ENCODE measurements around the gene MED10.

The MED10 gene

GRCh38 chr5:6354848-6355247, 23.5 kb downstream of the MED10 start:
- no peak overlapping the region for H3K27ac ChIP-seq
- TF ChIP-seq CTCF (conservative IDR thresholded peaks at IDR 0.05), result no peak

- H3K27ac ChIP-seq, result no peak overlapping the region
Measured at GRCh38 chr5:6353602-6354302, 24.6 kb downstream of the MED10 start.

GRCh38 chr5:6350277-6351090, 27.9 kb downstream of the MED10 start:
- no peak for TF ChIP-seq CTCF (conservative IDR thresholded peaks at IDR 0.05)
- H3K27ac ChIP-seq, result no peak overlapping the region

More at GRCh38 chr5:6353602-6354302, 24.6 kb downstream of the MED10 start:
- TF ChIP-seq CTCF (conservative IDR thresholded peaks at IDR 0.05), result no peak

- no peak overlapping the region for H3K27ac ChIP-seq
- TF ChIP-seq CTCF (conservative IDR thresholded peaks at IDR 0.05), result no peak
Measured at GRCh38 chr5:6349387-6349786, 29.0 kb downstream of the MED10 start.

- no peak overlapping the region for H3K27ac ChIP-seq
Measured at GRCh38 chr5:6348476-6349000, 29.8 kb downstream of the MED10 start.

GRCh38 chr5:6347673-6348072, 30.7 kb downstream of the MED10 start:
- no peak for TF ChIP-seq CTCF (conservative IDR thresholded peaks at IDR 0.05)
- H3K27ac ChIP-seq, result no peak overlapping the region

More at GRCh38 chr5:6348476-6349000, 29.8 kb downstream of the MED10 start:
- no peak for TF ChIP-seq CTCF (conservative IDR thresholded peaks at IDR 0.05)

GRCh38 chr5:6347165-6347564, 31.2 kb downstream of the MED10 start:
- TF ChIP-seq CTCF (conservative IDR thresholded peaks at IDR 0.05), result no peak
- H3K27ac ChIP-seq, result no peak overlapping the region

Measured in VCaP (cell line).